IMR-90 (cell line): Measurements from ENCODE around the gene GLRX5. TPM values are rescaled to one million over a fixed set of nuclear protein-coding genes. Genes with fewer than 3 reads are reported as not detected.

Source experiments
- ATAC-seq: fragments of 200-7000 bp; cut with Tn5 transposase; 2 replicates; pipeline ENCODE4 v1.9.1; 2020; ENCODE audit warnings: low read depth, mild to moderate bottlenecking, moderate library complexity
- BruUV-seq: library from RNA; stranded (reverse); fragments of 400-500 nt; replicated peaks from 2 replicates; lab custom pipeline; 2021; lab: Mats Ljungman, UMichigan
- CTCF ChIA-PET: fragments of 300-600 bp; formaldehyde crosslinking; extraction: SDS; loops from one replicate; lab custom pipeline; 2021; ENCODE audit warnings: antibody characterized with exemption; lab: Yijun Ruan, JAX
- POLR2A ChIA-PET: fragments of 300-600 bp; sonication (Branson Sonifier 250); formaldehyde crosslinking; loops from one replicate; lab custom pipeline; 2022; ENCODE audit warnings: antibody characterized with exemption; ENCODE audit not compliant: unreplicated experiment; lab: Charles Lee
- DNase-seq: peaks from one replicate; pipeline ENCODE4 v3.0.0; 2013
- H2AFZ ChIP-seq: replicated peaks from 2 replicates; pipeline ENCODE3; 2013; ENCODE audit warnings: low read length, mild to moderate bottlenecking; ENCODE audit not compliant: poor library complexity
- H2AK5ac ChIP-seq: 2 replicates; pipeline ENCODE4 v1.6.1; 2013; ENCODE audit warnings: low read depth, low read length, inconsistent platforms
- H2AK9ac ChIP-seq: replicated peaks from 2 replicates; pipeline ENCODE3; 2013; ENCODE audit warnings: mild to moderate bottlenecking, low read depth, low read length, moderate library complexity; ENCODE audit not compliant: poor library complexity
- H2BK120ac ChIP-seq: 2 replicates; pipeline ENCODE4 v1.6.1; 2013; ENCODE audit warnings: low read depth, low read length, inconsistent platforms
- H2BK15ac ChIP-seq: 3 replicates; pipeline ENCODE4 v1.6.1; 2013; ENCODE audit warnings: low read depth, low read length, inconsistent platforms
- H2BK20ac ChIP-seq: 2 replicates; pipeline ENCODE4 v1.6.1; 2013; ENCODE audit warnings: low read depth, mild to moderate bottlenecking, inconsistent platforms, low read length, moderate library complexity
- H2BK5ac ChIP-seq: 2 replicates; pipeline ENCODE4 v1.6.1; 2013; ENCODE audit warnings: mild to moderate bottlenecking, low read depth, low read length, inconsistent platforms; ENCODE audit not compliant: poor library complexity, severe bottlenecking
- H3K14ac ChIP-seq: replicated peaks from 2 replicates; pipeline ENCODE4 v1.6.1; 2013; ENCODE audit warnings: low read depth, low read length, inconsistent platforms
- H3K18ac ChIP-seq: 2 replicates; pipeline ENCODE4 v1.6.1; 2013; ENCODE audit warnings: low read depth, low read length, control low read depth
- H3K23ac ChIP-seq: 2 replicates; pipeline ENCODE4 v1.6.1; 2013; ENCODE audit warnings: low read depth, low read length, inconsistent platforms
- H3K27ac ChIP-seq: 2 replicates; pipeline ENCODE4 v1.5.1; 2013; ENCODE audit warnings: mild to moderate bottlenecking, control low read depth, low read length; ENCODE audit not compliant: insufficient read depth
- H3K27me3 ChIP-seq: 2 replicates; pipeline ENCODE4 v1.6.1; 2013; ENCODE audit warnings: low read length; ENCODE audit not compliant: control insufficient read depth, insufficient read depth
- H3K36me3 ChIP-seq: 2 replicates; pipeline ENCODE4 v1.6.1; 2013; ENCODE audit warnings: low read length, mixed read lengths; ENCODE audit not compliant: control insufficient read depth, insufficient read depth
- H3K4ac ChIP-seq: 2 replicates; pipeline ENCODE4 v1.6.1; 2013; ENCODE audit warnings: low read depth, low read length, inconsistent platforms
- H3K4me1 ChIP-seq: 2 replicates; pipeline ENCODE4 v1.6.1; 2013; ENCODE audit warnings: low read length, mixed read lengths; ENCODE audit not compliant: control insufficient read depth, insufficient read depth
- H3K4me2 ChIP-seq: 2 replicates; pipeline ENCODE4 v1.6.1; 2013; ENCODE audit warnings: low read depth, mild to moderate bottlenecking, control low read depth, low read length, moderate library complexity
- H3K4me3 ChIP-seq: 2 replicates; pipeline ENCODE4 v1.5.1; 2013; ENCODE audit warnings: low read depth, mild to moderate bottlenecking, control low read depth, low read length, moderate library complexity; ENCODE audit not compliant: insufficient read depth
- H3K56ac ChIP-seq: 2 replicates; pipeline ENCODE4 v1.6.1; 2013; ENCODE audit warnings: low read length, inconsistent platforms; ENCODE audit not compliant: insufficient read depth; ENCODE audit errors: extremely low read depth
- H3K79me1 ChIP-seq, 2 experiments: 2 replicates each; pipeline ENCODE4 v1.6.1; 2013; ENCODE audit warnings: low read length in 2 of 2, inconsistent platforms in 1 of 2, low read depth in 1 of 2
- H3K9ac ChIP-seq: 2 replicates; pipeline ENCODE4 v1.6.1; 2013; ENCODE audit warnings: low read depth, low read length, control low read depth
- H3K9me1 ChIP-seq: 2 replicates; pipeline ENCODE4 v1.6.1; 2013; ENCODE audit warnings: low read length, inconsistent platforms; ENCODE audit not compliant: insufficient read depth
- H3K9me3 ChIP-seq: 2 replicates; pipeline ENCODE4 v1.6.1; 2013; ENCODE audit warnings: low read length; ENCODE audit not compliant: control insufficient read depth, insufficient read depth
- H4K20me1 ChIP-seq: 2 replicates; pipeline ENCODE4 v1.6.1; 2013; ENCODE audit warnings: low read length, inconsistent platforms; ENCODE audit not compliant: insufficient read depth
- H4K5ac ChIP-seq: 2 replicates; pipeline ENCODE4 v1.6.1; 2013; ENCODE audit warnings: mild to moderate bottlenecking, low read depth, low read length, control low read depth
- H4K8ac ChIP-seq, 2 experiments: 2 replicates each; pipeline ENCODE4 v1.6.1; 2013; ENCODE audit warnings: low read depth in 2 of 2, low read length in 2 of 2, control low read depth in 1 of 2, inconsistent platforms in 1 of 2
- H4K91ac ChIP-seq: 2 replicates; pipeline ENCODE4 v1.6.1; 2013; ENCODE audit warnings: low read depth, low read length, inconsistent platforms; ENCODE audit not compliant: insufficient read depth
- BHLHE40 ChIP-seq: fragments of 150-350 bp; IDR thresholded peaks from 2 replicates; pipeline ENCODE4 v1.6.1; 2016; ENCODE audit warnings: mild to moderate bottlenecking, low read depth, low read length
- CEBPB ChIP-seq: IDR thresholded peaks from 2 replicates; pipeline ENCODE4 v1.6.1; 2012; ENCODE audit warnings: low read depth, low read length, improper control_type of control experiment
- CHD1 ChIP-seq: IDR thresholded peaks from 2 replicates; pipeline ENCODE4 v1.6.1; 2012; ENCODE audit warnings: low read depth, low read length, improper control_type of control experiment
- FOS ChIP-seq: fragments of 150-350 bp; IDR thresholded peaks from 2 replicates; pipeline ENCODE4 v1.6.1; 2016; ENCODE audit warnings: low read depth, low read length
- MAFK ChIP-seq: IDR thresholded peaks from 2 replicates; pipeline ENCODE4 v1.6.1; 2012; ENCODE audit warnings: low read depth, low read length, improper control_type of control experiment
- MAZ ChIP-seq: IDR thresholded peaks from 2 replicates; pipeline ENCODE4 v1.6.1; 2012; ENCODE audit warnings: low read depth, mild to moderate bottlenecking, low read length, improper control_type of control experiment, moderate library complexity, borderline replicate concordance
- MXI1 ChIP-seq: IDR thresholded peaks from 2 replicates; pipeline ENCODE4 v1.6.1; 2012; ENCODE audit warnings: low read depth, mild to moderate bottlenecking, low read length, moderate library complexity, borderline replicate concordance
- NFE2L2 ChIP-seq: fragments of 150-350 bp; IDR thresholded peaks from 2 replicates; pipeline ENCODE4 v1.6.1; 2016; ENCODE audit warnings: low read depth, mild to moderate bottlenecking, low read length
- POLR2A ChIP-seq: IDR thresholded peaks from 2 replicates; pipeline ENCODE4 v1.6.1; 2012; ENCODE audit warnings: mild to moderate bottlenecking, low read depth, low read length
- RAD21 ChIP-seq: IDR thresholded peaks from 2 replicates; pipeline ENCODE4 v1.6.1; 2012; ENCODE audit warnings: low read length, improper control_type of control experiment
- RCOR1 ChIP-seq: IDR thresholded peaks from 2 replicates; pipeline ENCODE4 v1.6.1; 2012; ENCODE audit warnings: mild to moderate bottlenecking, low read length, improper control_type of control experiment; ENCODE audit not compliant: insufficient replicate concordance
- RFX5 ChIP-seq: IDR thresholded peaks from 2 replicates; pipeline ENCODE4 v1.8.0; 2012; ENCODE audit warnings: low read depth, mild to moderate bottlenecking, low read length, moderate library complexity
- SMC3 ChIP-seq: fragments of 150-350 bp; IDR thresholded peaks from 2 replicates; pipeline ENCODE4 v1.6.1; 2016; ENCODE audit warnings: low read depth, mild to moderate bottlenecking, antibody characterized with exemption, low read length, moderate library complexity
- WGBS, 2 experiments: methylation state at CpG; one replicate each; pipeline versions ENCODE4 v1.1.5 to v1.1.7; 2013; ENCODE audit warnings: missing lambda C conversion rate in 2 of 2; ENCODE audit not compliant: insufficient read length in 1 of 2; ENCODE audit errors: extremely low coverage in 2 of 2; 5-methylcytosine and 5-hydroxymethylcytosine counted together
- dilution Hi-C: fragments of 300-500 bp; cut with HindIII; formaldehyde crosslinking; loops from one replicate; pipeline ENCODE4 v1.14.3; 2018; ENCODE audit warnings: low sequenced_read_pairs; ENCODE audit not compliant: unreplicated experiment
- in situ Hi-C: fragments of 300-500 bp; cut with MboI; formaldehyde crosslinking; loops from 3 replicates; pipeline ENCODE4 v1.14.3; 2019; ENCODE audit warnings: low sequenced_read_pairs, inconsistent platforms, mixed read lengths
- intact Hi-C: fragments of 100-400 bp; cut with micrococcal nuclease; formaldehyde crosslinking; loops from 2 replicates; pipeline ENCODE4 v1.10.0; 2022
- polyA plus RNA-seq, 3 experiments: library from polyadenylated mRNA; depleted of rRNA; stranded (reverse); fragments of >200 nt; gene quantifications; 2 replicates each; pipeline ENCODE4 v1.2.3, GENCODE V29; 2012; ENCODE audit warnings: low replicate concordance in 1 of 3
- total RNA-seq: library from RNA; depleted of rRNA; stranded (reverse); fragments of >200 nt; gene quantifications from 2 replicates; pipeline ENCODE4 v1.2.3, GENCODE V29; 2012
- TF ChIP-seq, protein P1 (sequence below): conservative IDR thresholded peaks from 2 replicates; pipeline ENCODE4 v1.5.1; 2012; ENCODE audit warnings: mild to moderate bottlenecking, low read depth, low read length, improper control_type of control experiment
- TF ChIP-seq, protein P2 (sequence below): fragments of 150-350 bp; IDR thresholded peaks from 2 replicates; pipeline ENCODE4 v1.6.1; 2016; ENCODE audit warnings: low read depth, mild to moderate bottlenecking, low read length, moderate library complexity, borderline replicate concordance

Gene GLRX5
- total and polyA plus RNA-seq, 2 of the 4 experiments (the other 2 are of a cell fraction): 32.4 to 40.4 TPM

DNA sequence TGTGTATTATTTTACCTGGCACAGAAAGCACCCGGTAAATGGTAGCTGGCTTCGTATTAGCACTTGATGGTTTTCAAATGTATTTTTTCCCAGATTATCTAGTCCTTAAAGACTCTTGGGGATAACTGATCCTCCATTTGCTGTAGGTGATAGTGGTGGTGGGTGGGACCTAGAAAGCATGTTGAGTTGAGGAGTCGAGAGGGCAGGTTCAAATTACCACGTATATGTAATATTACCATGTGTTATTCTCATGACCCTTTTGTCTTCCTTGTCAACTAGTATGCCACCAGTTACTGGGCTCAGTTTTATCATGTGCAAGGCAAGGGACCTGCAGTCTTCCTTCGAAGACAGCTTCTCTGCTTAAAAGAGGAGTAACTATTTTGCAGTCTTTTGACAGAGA is 1.8 kb downstream of the GLRX5 start:
- Histone ChIP-seq H2BK5ac (no peak overlapping the region), H3K79me1 (peaks cover 34 to 68% of the 10 kb centered on the region in 2 experiments; a peak in 3 of 4 replicates), H3K23ac (peak overlapping the region; percentile 44; the same call in 1 of the 2 replicates), H3K4me3 (no peak overlapping the region), H4K20me1 (peaks cover 38% of the 10 kb centered on the region), H3K4me2 (peak overlapping the region; percentile 95), H3K9me3 (no peaks in the 10 kb centered on the region), H3K27me3 (no peaks in the 10 kb centered on the region), H3K18ac (no peak overlapping the region), H3K56ac (no peak overlapping the region), H4K8ac (no peak overlapping the region), H3K4ac (no peak overlapping the region), H2AK9ac (no peak overlapping the region), H3K9ac (no peak overlapping the region), H2BK20ac (no peak overlapping the region), H3K27ac (no peak overlapping the region), H3K9me1 (peaks cover 10% of the 10 kb centered on the region; the same call in 1 of the 2 replicates), H2AFZ (no peak overlapping the region), H2BK120ac (no peak overlapping the region), H3K36me3 (no peaks in the 10 kb centered on the region), H4K5ac (no peak overlapping the region), H2BK15ac (no peak overlapping the region), H4K91ac (no peak overlapping the region), H2AK5ac (no peak overlapping the region), H3K4me1 (0 out of 2 replicates have a peak, but pooled peaks cover 7% of the 10 kb centered on the region), H3K14ac (no peak overlapping the region)
- in situ Hi-C loops (loop anchor here (25.0 kb wide), 1 partner anchor 726 kb away; the partner anchor contains the start of gene BDKRB1), dilution Hi-C loops (no loop called here), intact Hi-C loops (loop anchor here (10.0 kb wide), 3 partner anchors 312 to 728 kb away; no protein-coding TSS in a partner anchor)
- CTCF ChIA-PET: interaction anchor here (1.6 kb wide), 1 partner anchor 10 kb away, joined by 4 read pairs; no protein-coding TSS in a partner anchor
- no peak for DNase-seq
- POLR2A ChIA-PET: no interaction called here
- BruUV-seq: no TSS peak
- no peak for ATAC-seq
- no CpG with 5 or more reads among the region's 5 CpGs for WGBS, 2 experiments
- TF ChIP-seq RAD21: no peak
- TF ChIP-seq MAFK: no peak
- TF ChIP-seq, protein P1, sequence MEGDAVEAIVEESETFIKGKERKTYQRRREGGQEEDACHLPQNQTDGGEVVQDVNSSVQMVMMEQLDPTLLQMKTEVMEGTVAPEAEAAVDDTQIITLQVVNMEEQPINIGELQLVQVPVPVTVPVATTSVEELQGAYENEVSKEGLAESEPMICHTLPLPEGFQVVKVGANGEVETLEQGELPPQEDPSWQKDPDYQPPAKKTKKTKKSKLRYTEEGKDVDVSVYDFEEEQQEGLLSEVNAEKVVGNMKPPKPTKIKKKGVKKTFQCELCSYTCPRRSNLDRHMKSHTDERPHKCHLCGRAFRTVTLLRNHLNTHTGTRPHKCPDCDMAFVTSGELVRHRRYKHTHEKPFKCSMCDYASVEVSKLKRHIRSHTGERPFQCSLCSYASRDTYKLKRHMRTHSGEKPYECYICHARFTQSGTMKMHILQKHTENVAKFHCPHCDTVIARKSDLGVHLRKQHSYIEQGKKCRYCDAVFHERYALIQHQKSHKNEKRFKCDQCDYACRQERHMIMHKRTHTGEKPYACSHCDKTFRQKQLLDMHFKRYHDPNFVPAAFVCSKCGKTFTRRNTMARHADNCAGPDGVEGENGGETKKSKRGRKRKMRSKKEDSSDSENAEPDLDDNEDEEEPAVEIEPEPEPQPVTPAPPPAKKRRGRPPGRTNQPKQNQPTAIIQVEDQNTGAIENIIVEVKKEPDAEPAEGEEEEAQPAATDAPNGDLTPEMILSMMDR: no peak
- no peak for TF ChIP-seq RCOR1
- TF ChIP-seq MXI1: no peak
- no peak for TF ChIP-seq MAZ
- TF ChIP-seq, protein P2, sequence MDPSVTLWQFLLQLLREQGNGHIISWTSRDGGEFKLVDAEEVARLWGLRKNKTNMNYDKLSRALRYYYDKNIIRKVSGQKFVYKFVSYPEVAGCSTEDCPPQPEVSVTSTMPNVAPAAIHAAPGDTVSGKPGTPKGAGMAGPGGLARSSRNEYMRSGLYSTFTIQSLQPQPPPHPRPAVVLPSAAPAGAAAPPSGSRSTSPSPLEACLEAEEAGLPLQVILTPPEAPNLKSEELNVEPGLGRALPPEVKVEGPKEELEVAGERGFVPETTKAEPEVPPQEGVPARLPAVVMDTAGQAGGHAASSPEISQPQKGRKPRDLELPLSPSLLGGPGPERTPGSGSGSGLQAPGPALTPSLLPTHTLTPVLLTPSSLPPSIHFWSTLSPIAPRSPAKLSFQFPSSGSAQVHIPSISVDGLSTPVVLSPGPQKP: no peak
- TF ChIP-seq CEBPB: no peak
- TF ChIP-seq SMC3: no peak
- TF ChIP-seq BHLHE40: no peak
- no peak for TF ChIP-seq RFX5
- no peak for TF ChIP-seq CHD1
- no peak for TF ChIP-seq POLR2A
- TF ChIP-seq NFE2L2: no peak
- no peak for TF ChIP-seq FOS
